ENCODE results near the gene TRIP13. TPM values are rescaled to one million over a fixed set of nuclear protein-coding genes. Genes with fewer than 3 reads are reported as not detected.
A peak's percentile ranks its signal among the peaks of the same experiment; 100 is the strongest.
"Not testable (repeated sequence)": the region's sequence is repeated elsewhere in the genome, so short reads cannot be mapped to it uniquely, and the experiment has no call there.

The TRIP13 gene
- 40.6 and 42.6 TPM in 2 replicates for total RNA-seq (2021)
- long read RNA-seq, transcript TRIP13-201 (13 exons, 2,672 nt): major isoform, 317 of 391 reads
- long read RNA-seq, partial matches to known transcripts: 19 of 391 reads
- long read RNA-seq, other reads (novel, unspliced or antisense): 54 of 391 reads

GRCh38 chr5:892394-893136 lies at the start of gene TRIP13, which contains the start of gene BRD9:
Gene TRIP13, plus strand, starts transcription at chr5:892884. Its CDS starts 115 bp downstream, at chr5:892999.
Gene BRD9, minus strand, starts transcription at chr5:892801. Its CDS starts 144 bp downstream, at chr5:892657.
- Mint-ChIP-seq H3K4me3 (peak within 1 kb of the TSS; percentile 92), H3K9me3 (no peaks in the 10 kb centered on the region), H3K36me3 (ENCODE audit: insufficient read depth in 1 of 3, low read depth in 3 of 3) (peaks cover 51 to 79% (median 69%) of the 10 kb centered on the region in 3 experiments), H3K27me3 (ENCODE audit: low read depth) (no peaks in the 10 kb centered on the region), H3K4me1 (peaks cover 16 to 18% of the 10 kb centered on the region in 2 experiments), H3K27ac (peak within 1 kb of the TSS; percentile 65 to 96 (median 74))
- no peaks in the 10 kb centered on the region for H3K4me1 ChIP-seq (ENCODE audit: insufficient read depth, low read length)
- DNase-seq: peak; percentile 79
- H3K14ac ChIP-seq (ENCODE audit: insufficient read depth, low read length): peak within 1 kb of the TSS; percentile 96
- H3K79me1 ChIP-seq (ENCODE audit: insufficient read depth, low read depth, low read length, poor library complexity, severe bottlenecking): peaks cover 6% of the 10 kb centered on the region
- H4K5ac ChIP-seq (ENCODE audit: insufficient read length, low read depth, low read length): no peak within 1 kb of the TSS
- no peak within 1 kb of the TSS for H4K91ac ChIP-seq (ENCODE audit: insufficient read length, low read depth, low read length)
- H2BK5ac ChIP-seq (ENCODE audit: insufficient read length, low read length): no peak within 1 kb of the TSS
- no peak within 1 kb of the TSS for H3K27ac ChIP-seq (ENCODE audit: insufficient read length, low read depth, low read length)
- H3K9ac ChIP-seq (ENCODE audit: extremely low read depth, insufficient read length, low read length): peak within 1 kb of the TSS; percentile 84
- no peak within 1 kb of the TSS for H3T11ph ChIP-seq (ENCODE audit: low read length)
- H2AK5ac ChIP-seq (ENCODE audit: insufficient read length, low read length): no peak within 1 kb of the TSS
- peak within 1 kb of the TSS; percentile 82 for H3K4me2 ChIP-seq (ENCODE audit: insufficient read depth, insufficient read length, low read length)
- H2BK20ac ChIP-seq (ENCODE audit: low read depth, low read length, poor library complexity, severe bottlenecking): no peak within 1 kb of the TSS
- H2BK12ac ChIP-seq (ENCODE audit: insufficient read length, low read depth, low read length): no peak within 1 kb of the TSS
- H3K4ac ChIP-seq (ENCODE audit: low read depth, low read length): no peak within 1 kb of the TSS
- no peak within 1 kb of the TSS for H2AFZ ChIP-seq (ENCODE audit: low read length)
- no peaks in the 10 kb centered on the region for H3K9me3 ChIP-seq (ENCODE audit: control insufficient read depth, low read depth, low read length)
- H3K79me2 ChIP-seq (ENCODE audit: insufficient read depth, low read length): peaks cover 12% of the 10 kb centered on the region; the same call in 1 of the 2 replicates
- H2BK15ac ChIP-seq (ENCODE audit: low read depth, low read length): no peak within 1 kb of the TSS
- H3K23ac ChIP-seq (ENCODE audit: insufficient read length, low read depth, low read length): no peak within 1 kb of the TSS
- H4K20me1 ChIP-seq (ENCODE audit: control insufficient read depth, insufficient read depth, insufficient read length): no peaks in the 10 kb centered on the region
- H4K8ac ChIP-seq (replicated peaks; ENCODE audit: insufficient read length, low read depth, low read length): no peak within 1 kb of the TSS
- WGBS (ENCODE audit: extremely low coverage, insufficient read length, low lambda C conversion rate): no CpG with 5 or more reads among the region's 91 CpGs
- H3K56ac ChIP-seq (ENCODE audit: insufficient read length, low read depth, low read length): no peak within 1 kb of the TSS
- no peak within 1 kb of the TSS for H2BK120ac ChIP-seq (ENCODE audit: low read depth, low read length, poor library complexity, severe bottlenecking)
- no peak for TF ChIP-seq CTCF (conservative IDR thresholded peaks at IDR 0.05)
- H3K23me2 ChIP-seq (ENCODE audit: insufficient read length, low read depth, low read length, poor library complexity, severe bottlenecking): peaks cover 10% of the 10 kb centered on the region
- H3K27me3 ChIP-seq (ENCODE audit: insufficient read depth, low read length): no peaks in the 10 kb centered on the region
- peak within 1 kb of the TSS; percentile 72 for H3K18ac ChIP-seq (ENCODE audit: insufficient read length, low read depth, low read length)

DNA sequence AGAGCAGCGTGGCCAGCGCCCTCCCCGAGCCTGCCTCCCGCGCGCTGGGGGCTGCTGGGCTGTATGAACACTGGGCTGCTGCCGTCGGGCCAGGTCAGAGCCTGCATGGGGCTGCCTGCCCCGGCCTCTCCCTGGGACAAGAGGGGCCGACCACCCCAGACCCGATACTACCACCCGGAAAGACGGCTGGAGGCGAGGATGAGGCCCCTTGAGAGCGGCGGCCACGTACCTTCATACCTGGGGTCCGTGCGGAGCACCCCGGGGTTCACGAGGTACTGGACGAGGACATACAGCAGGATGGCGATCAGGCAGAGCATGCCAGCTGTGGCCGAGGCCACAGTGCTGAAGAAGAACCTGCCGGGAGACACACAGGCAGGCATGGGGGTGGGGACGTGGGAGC lies 49.3 kb upstream of the TRIP13 start:
- H4K8ac ChIP-seq (replicated peaks; ENCODE audit: insufficient read length, low read depth, low read length); H3K9me3 Mint-ChIP-seq; H3K18ac ChIP-seq (ENCODE audit: insufficient read length, low read depth, low read length); H2BK120ac ChIP-seq (ENCODE audit: low read depth, low read length, poor library complexity, severe bottlenecking); H3K14ac ChIP-seq (ENCODE audit: insufficient read depth, low read length); H2AFZ ChIP-seq (ENCODE audit: low read length); H3K79me1 ChIP-seq (ENCODE audit: insufficient read depth, low read depth, low read length, poor library complexity, severe bottlenecking); H3K27me3 Mint-ChIP-seq (ENCODE audit: low read depth); H4K20me1 ChIP-seq (ENCODE audit: control insufficient read depth, insufficient read depth, insufficient read length); H3T11ph ChIP-seq (ENCODE audit: low read length); H2BK20ac ChIP-seq (ENCODE audit: low read depth, low read length, poor library complexity, severe bottlenecking); H3K23ac ChIP-seq (ENCODE audit: insufficient read length, low read depth, low read length); H3K9me3 ChIP-seq (ENCODE audit: control insufficient read depth, low read depth, low read length); H3K23me2 ChIP-seq (ENCODE audit: insufficient read length, low read depth, low read length, poor library complexity, severe bottlenecking); H3K56ac ChIP-seq (ENCODE audit: insufficient read length, low read depth, low read length); H3K27ac ChIP-seq (ENCODE audit: insufficient read length, low read depth, low read length); H3K4me2 ChIP-seq (ENCODE audit: insufficient read depth, insufficient read length, low read length); H3K27me3 ChIP-seq (ENCODE audit: insufficient read depth, low read length); H3K4me1 ChIP-seq (ENCODE audit: insufficient read depth, low read length); H2BK15ac ChIP-seq (ENCODE audit: low read depth, low read length); H2BK5ac ChIP-seq (ENCODE audit: insufficient read length, low read length); H3K4me3 Mint-ChIP-seq; DNase-seq; H3K4ac ChIP-seq (ENCODE audit: low read depth, low read length); H4K5ac ChIP-seq (ENCODE audit: insufficient read length, low read depth, low read length); H2BK12ac ChIP-seq (ENCODE audit: insufficient read length, low read depth, low read length); H4K91ac ChIP-seq (ENCODE audit: insufficient read length, low read depth, low read length); H3K4me1 Mint-ChIP-seq; H2AK5ac ChIP-seq (ENCODE audit: insufficient read length, low read length); H3K79me2 ChIP-seq (ENCODE audit: insufficient read depth, low read length); H3K9ac ChIP-seq (ENCODE audit: extremely low read depth, insufficient read length, low read length); H3K27ac Mint-ChIP-seq: not testable (repeated sequence)
- peaks cover 0 to 23% (median 5%) of the 10 kb centered on the region in 3 experiments; a peak in 4 of 7 replicates for H3K36me3 Mint-ChIP-seq (ENCODE audit: insufficient read depth in 1 of 3, low read depth in 3 of 3)
- no CpG with 5 or more reads among the region's 26 CpGs for WGBS (ENCODE audit: extremely low coverage, insufficient read length, low lambda C conversion rate)

Measured in H9 (cell line).